HepG2 (cell line): ENCODE measurements around the gene RGL3. TPM values are rescaled to one million over a fixed set of nuclear protein-coding genes. Genes with fewer than 3 reads are reported as not detected.

Source experiments
- ARID4A ChIP-seq: sonication (generic); formaldehyde crosslinking; IDR thresholded peaks from 2 replicates; pipeline ENCODE4 v1.5.0; 2020; ENCODE audit warnings: mild to moderate bottlenecking, missing genetic modification reagents, borderline replicate concordance
- DPF2 ChIP-seq: sonication (generic); formaldehyde crosslinking; IDR thresholded peaks from 2 replicates; pipeline ENCODE4 v1.4.0; 2020; ENCODE audit warnings: mild to moderate bottlenecking, low read depth, missing genetic modification reagents, borderline replicate concordance
- HDAC1 ChIP-seq: sonication (generic); formaldehyde crosslinking; IDR thresholded peaks from 2 replicates; pipeline ENCODE4 v1.5.1; 2020; ENCODE audit warnings: mild to moderate bottlenecking, missing genetic modification reagents
- MAFG ChIP-seq: sonication (generic); formaldehyde crosslinking; IDR thresholded peaks from 2 replicates; pipeline ENCODE4 v1.5.1; 2020; ENCODE audit warnings: mild to moderate bottlenecking, missing genetic modification reagents
- MBD4 ChIP-seq: IDR thresholded peaks from 2 replicates; pipeline ENCODE4 v1.6.1; 2012; ENCODE audit warnings: low read length, inconsistent platforms, borderline replicate concordance
- SAFB2 ChIP-seq: sonication (generic); formaldehyde crosslinking; IDR thresholded peaks from 2 replicates; pipeline ENCODE4 v1.5.1; 2020; ENCODE audit warnings: missing genetic modification reagents, low read depth, mild to moderate bottlenecking, borderline replicate concordance
- SETDB1 ChIP-seq: sonication (generic); formaldehyde crosslinking; IDR thresholded peaks from 2 replicates; pipeline ENCODE4 v1.5.1; 2020; ENCODE audit warnings: missing genetic modification reagents, mild to moderate bottlenecking, borderline replicate concordance
- SMAD3 ChIP-seq: sonication (generic); formaldehyde crosslinking; IDR thresholded peaks from 2 replicates; pipeline ENCODE4 v1.4.0; 2020; ENCODE audit warnings: missing genetic modification reagents
- ZNF207 ChIP-seq: fragments of 450-650 bp; IDR thresholded peaks from 2 replicates; pipeline ENCODE4 v1.6.1; 2016; ENCODE audit warnings: antibody characterized with exemption, borderline replicate concordance
- ZNF652 ChIP-seq: IDR thresholded peaks from 2 replicates; pipeline ENCODE4 v1.6.1; 2016; ENCODE audit warnings: low read depth, borderline replicate concordance
- ZNF709 ChIP-seq: sonication (generic); formaldehyde crosslinking; IDR thresholded peaks from 2 replicates; pipeline ENCODE4 v1.5.0; 2020; ENCODE audit warnings: mild to moderate bottlenecking, missing genetic modification reagents
- ZNF772 ChIP-seq: sonication (generic); formaldehyde crosslinking; IDR thresholded peaks from 2 replicates; pipeline ENCODE4 v1.5.0; 2020; ENCODE audit warnings: mild to moderate bottlenecking, missing genetic modification reagents
- ZSCAN25 ChIP-seq: sonication (generic); formaldehyde crosslinking; IDR thresholded peaks from 2 replicates; pipeline ENCODE4 v1.8.0; 2022; ENCODE audit warnings: mild to moderate bottlenecking, missing genetic modification reagents
- polyA plus RNA-seq, 8 experiments: library from polyadenylated mRNA; depleted of rRNA in 3 of 8; stranded (reverse) in 7 of 8; unstranded in 1 of 8; fragments of >200 nt; fragmentation: Illumina TruSeq in 4 of 8; extraction: Trizol in 4 of 8; gene quantifications; 2 replicates each; pipeline versions ENCODE4 v1.2.1 to v1.2.3, GENCODE V29; 2011 to 2016; ENCODE audit warnings: low read depth in 4 of 8, missing spikeins in 1 of 8, mixed read lengths in 1 of 8; ENCODE audit not compliant: insufficient read depth in 1 of 8
- total RNA-seq, 5 experiments: library from RNA; depleted of rRNA; stranded (reverse); fragments of >200 nt; fragmentation: Illumina TruSeq; extraction: Trizol; gene quantifications; 2 replicates each; pipeline ENCODE4 v1.2.3, GENCODE V29; 2016; ENCODE audit warnings: low read depth in 1 of 5
- TF ChIP-seq, protein P1 (sequence below): sonication (generic); formaldehyde crosslinking; IDR thresholded peaks from 2 replicates; pipeline ENCODE4 v1.9.0; 2022; ENCODE audit warnings: missing genetic modification reagents, mild to moderate bottlenecking, borderline replicate concordance
- TF ChIP-seq, protein P2 (sequence below): sonication (generic); formaldehyde crosslinking; IDR thresholded peaks from 2 replicates; pipeline ENCODE4 v1.4.0; 2020; ENCODE audit warnings: missing genetic modification reagents
- TF ChIP-seq, protein P3 (sequence below): sonication (generic); formaldehyde crosslinking; IDR thresholded peaks from 2 replicates; pipeline ENCODE4 v1.5.1; 2020; ENCODE audit warnings: missing genetic modification reagents, mild to moderate bottlenecking, borderline replicate concordance
- TF ChIP-seq, protein P4 (sequence below): sonication (generic); IDR thresholded peaks from 2 replicates; pipeline ENCODE4 v1.6.1; 2016; ENCODE audit warnings: low read depth, borderline replicate concordance

The RGL3 gene
- total and polyA plus RNA-seq, 2 of the 13 experiments (the other 11 are each of a cell fraction or from before 2014, with no cell fraction given): 4.2 to 7.6 TPM

DNA sequence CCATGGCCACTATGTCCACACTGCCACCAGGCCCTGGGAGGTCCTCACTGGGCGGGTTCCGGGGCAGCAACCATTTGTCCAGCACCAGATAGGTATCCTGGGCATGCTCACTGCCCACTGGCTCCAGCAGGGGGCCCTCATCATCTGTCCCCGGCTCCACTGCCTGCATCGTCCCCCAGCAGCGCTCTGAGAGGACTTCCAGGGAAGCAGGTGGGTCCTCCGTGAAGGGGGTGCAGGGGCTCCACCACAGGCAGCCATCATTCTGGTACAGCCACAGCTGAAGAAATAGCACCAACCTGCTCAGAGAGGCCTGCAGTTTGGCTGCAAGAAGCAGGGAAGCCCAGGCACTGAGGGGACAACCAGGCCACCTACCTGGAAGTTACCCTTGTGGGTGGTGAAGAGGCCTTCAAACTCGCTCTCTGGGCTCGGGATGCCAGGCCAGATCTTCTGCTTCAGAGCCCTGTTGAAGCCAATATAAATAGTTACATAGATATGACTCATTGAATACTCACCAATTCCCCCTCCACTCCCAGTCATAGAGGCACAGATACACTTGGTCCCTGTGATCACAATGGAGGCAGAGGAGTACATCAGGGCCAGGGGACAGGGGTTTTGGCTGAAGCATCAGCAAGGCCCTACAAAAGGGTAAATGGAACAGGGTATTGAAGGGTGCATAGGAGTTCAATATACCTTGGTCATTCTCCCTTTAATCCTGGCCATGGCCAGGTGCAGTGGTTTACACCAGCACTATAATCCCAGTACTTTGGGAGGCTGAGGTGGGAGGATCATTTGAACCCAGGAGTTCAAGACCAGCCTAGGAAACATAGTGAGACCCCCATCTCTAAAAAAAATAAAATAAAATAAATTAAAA, 40.6 kb downstream of the RGL3 start (continued):
- TF ChIP-seq ZNF652 (CRISPR knock-in tag) (no peak), MBD4 (no peak), SMAD3 (no peak), ARID4A (CRISPR knock-in tag) (peak; percentile 32; the same call in 1 of the 2 replicates), ZSCAN25 (CRISPR knock-in tag) (peak; percentile 22; the same call in 1 of the 2 replicates), ZNF207 (no peak), DPF2 (CRISPR knock-in tag) (no peak), SETDB1 (CRISPR knock-in tag) (no peak), ZNF772 (CRISPR knock-in tag) (no peak), MAFG (CRISPR knock-in tag) (no peak), HDAC1 (no peak), SAFB2 (no peak), ZNF709 (CRISPR knock-in tag) (no peak)
- TF ChIP-seq, protein P1, sequence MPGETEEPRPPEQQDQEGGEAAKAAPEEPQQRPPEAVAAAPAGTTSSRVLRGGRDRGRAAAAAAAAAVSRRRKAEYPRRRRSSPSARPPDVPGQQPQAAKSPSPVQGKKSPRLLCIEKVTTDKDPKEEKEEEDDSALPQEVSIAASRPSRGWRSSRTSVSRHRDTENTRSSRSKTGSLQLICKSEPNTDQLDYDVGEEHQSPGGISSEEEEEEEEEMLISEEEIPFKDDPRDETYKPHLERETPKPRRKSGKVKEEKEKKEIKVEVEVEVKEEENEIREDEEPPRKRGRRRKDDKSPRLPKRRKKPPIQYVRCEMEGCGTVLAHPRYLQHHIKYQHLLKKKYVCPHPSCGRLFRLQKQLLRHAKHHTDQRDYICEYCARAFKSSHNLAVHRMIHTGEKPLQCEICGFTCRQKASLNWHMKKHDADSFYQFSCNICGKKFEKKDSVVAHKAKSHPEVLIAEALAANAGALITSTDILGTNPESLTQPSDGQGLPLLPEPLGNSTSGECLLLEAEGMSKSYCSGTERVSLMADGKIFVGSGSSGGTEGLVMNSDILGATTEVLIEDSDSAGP (CRISPR knock-in tag): peak; percentile 12; the same call in 1 of the 2 replicates
- TF ChIP-seq, protein P2, sequence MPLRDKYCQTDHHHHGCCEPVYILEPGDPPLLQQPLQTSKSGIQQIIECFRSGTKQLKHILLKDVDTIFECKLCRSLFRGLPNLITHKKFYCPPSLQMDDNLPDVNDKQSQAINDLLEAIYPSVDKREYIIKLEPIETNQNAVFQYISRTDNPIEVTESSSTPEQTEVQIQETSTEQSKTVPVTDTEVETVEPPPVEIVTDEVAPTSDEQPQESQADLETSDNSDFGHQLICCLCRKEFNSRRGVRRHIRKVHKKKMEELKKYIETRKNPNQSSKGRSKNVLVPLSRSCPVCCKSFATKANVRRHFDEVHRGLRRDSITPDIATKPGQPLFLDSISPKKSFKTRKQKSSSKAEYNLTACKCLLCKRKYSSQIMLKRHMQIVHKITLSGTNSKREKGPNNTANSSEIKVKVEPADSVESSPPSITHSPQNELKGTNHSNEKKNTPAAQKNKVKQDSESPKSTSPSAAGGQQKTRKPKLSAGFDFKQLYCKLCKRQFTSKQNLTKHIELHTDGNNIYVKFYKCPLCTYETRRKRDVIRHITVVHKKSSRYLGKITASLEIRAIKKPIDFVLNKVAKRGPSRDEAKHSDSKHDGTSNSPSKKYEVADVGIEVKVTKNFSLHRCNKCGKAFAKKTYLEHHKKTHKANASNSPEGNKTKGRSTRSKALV (CRISPR knock-in tag): no peak
- TF ChIP-seq, protein P3, sequence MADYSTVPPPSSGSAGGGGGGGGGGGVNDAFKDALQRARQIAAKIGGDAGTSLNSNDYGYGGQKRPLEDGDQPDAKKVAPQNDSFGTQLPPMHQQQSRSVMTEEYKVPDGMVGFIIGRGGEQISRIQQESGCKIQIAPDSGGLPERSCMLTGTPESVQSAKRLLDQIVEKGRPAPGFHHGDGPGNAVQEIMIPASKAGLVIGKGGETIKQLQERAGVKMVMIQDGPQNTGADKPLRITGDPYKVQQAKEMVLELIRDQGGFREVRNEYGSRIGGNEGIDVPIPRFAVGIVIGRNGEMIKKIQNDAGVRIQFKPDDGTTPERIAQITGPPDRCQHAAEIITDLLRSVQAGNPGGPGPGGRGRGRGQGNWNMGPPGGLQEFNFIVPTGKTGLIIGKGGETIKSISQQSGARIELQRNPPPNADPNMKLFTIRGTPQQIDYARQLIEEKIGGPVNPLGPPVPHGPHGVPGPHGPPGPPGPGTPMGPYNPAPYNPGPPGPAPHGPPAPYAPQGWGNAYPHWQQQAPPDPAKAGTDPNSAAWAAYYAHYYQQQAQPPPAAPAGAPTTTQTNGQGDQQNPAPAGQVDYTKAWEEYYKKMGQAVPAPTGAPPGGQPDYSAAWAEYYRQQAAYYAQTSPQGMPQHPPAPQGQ (CRISPR knock-in tag): no peak
- TF ChIP-seq, protein P4, sequence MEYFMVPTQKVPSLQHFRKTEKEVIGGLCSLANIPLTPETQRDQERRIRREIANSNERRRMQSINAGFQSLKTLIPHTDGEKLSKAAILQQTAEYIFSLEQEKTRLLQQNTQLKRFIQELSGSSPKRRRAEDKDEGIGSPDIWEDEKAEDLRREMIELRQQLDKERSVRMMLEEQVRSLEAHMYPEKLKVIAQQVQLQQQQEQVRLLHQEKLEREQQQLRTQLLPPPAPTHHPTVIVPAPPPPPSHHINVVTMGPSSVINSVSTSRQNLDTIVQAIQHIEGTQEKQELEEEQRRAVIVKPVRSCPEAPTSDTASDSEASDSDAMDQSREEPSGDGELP: no peak
